VCaP (cell line): ENCODE data around the gene TPO.

Source experiments
- H3K27ac ChIP-seq: fragments of 450-650 bp; 2 replicates; pipeline ENCODE4 v1.5.1; 2017
- CTCF ChIP-seq: fragments of 450-650 bp; conservative IDR thresholded peaks from 2 replicates; pipeline ENCODE4 v1.5.1; 2017; ENCODE audit warnings: mild to moderate bottlenecking, moderate library complexity

TPO gene

DNA sequence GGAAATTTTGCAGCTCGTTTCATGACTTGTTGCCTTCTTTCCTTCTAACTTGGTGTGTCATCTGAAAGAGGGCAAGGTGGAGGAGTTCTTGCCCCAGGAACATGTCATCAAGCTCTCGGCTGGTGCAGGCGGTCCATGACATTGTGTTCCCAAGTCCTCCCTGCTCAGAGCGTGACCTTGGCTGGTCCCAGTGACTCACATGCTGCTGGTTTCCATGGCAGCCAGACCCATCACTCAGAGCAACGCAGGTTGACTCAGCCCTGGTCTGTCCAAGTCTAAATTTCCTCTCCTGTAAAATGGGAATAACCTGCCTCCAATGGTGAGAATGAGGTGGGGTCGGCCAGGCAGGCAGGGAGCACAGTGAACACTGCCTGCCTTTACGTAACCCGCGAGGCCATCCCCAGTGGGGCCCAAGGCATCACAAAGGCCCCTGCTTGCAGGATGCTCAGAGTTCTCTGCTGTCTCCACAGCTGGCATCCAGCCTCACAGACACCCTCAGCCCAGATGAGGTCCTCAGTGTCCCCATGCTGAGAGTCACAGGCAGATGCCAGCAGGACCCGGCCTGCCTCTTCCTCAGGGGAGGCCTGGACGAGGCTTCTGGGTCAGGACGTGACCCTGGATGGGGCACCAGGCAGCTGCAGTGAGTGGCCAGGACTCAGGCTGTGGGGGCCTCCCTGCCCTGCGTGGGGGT is 143.7 kb downstream of the TPO start:
- TF ChIP-seq CTCF, result no peak
- no peak overlapping the region for H3K27ac ChIP-seq

DNA sequence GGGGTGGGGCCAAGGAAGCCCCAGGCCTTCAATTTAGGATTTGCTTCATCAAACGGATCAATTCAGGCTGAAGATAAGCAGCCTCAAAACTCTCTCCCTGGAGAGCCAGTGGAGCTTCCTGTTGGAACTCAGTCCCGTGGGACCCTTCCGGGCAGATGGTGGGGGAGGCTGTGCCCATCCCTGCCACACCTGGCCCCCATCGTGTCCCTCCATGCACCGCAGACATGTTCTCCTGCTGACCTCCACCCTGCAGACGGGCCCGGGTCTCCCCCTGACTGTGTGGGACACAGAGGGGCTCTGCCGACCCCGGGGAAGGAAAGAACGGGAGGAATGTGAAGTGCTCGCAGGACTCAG is 144.2 kb downstream of the TPO start:
- no peak for TF ChIP-seq CTCF

DNA sequence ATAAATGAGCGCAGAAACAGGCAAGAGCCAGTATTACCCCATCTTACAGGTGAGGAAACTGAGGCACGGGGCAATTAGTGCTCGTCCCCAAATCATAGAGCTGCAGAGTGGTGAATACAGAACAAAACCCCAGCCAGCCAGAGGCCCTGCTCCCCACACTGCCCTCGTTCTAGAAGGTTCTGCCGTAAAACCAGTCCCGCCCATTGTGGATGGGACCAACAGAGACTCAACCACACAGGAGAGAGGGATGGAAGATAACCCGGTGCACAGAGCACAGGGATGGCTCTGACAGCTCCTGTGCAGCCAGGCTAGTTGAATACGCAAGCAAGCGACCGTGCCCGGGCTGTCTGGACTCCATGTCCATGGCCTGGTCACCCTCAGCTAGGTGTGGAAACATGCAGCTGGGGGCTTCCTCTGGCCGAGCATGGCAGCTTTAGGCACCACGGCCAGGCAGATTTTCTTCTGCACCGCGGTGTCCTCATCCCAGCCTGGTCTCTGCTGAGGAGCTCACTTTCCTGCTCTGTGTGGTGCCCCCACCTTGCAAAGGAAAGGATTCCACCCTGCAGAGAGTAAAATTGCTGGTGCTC is 146.4 kb downstream of the TPO start:
- H3K27ac ChIP-seq, result no peak overlapping the region
- TF ChIP-seq CTCF, result no peak

More for the DNA sequence above, 144.2 kb downstream of the TPO start:
- H3K27ac ChIP-seq, result no peak overlapping the region

GRCh38 chr2:1561259-1561658 is 148.0 kb downstream of the TPO start:
- no peak for TF ChIP-seq CTCF
- H3K27ac ChIP-seq, result no peak overlapping the region

- no peak overlapping the region for H3K27ac ChIP-seq
- TF ChIP-seq CTCF, result no peak
Measured at GRCh38 chr2:1561811-1562421, 148.7 kb downstream of the TPO start.

GRCh38 chr2:1563084-1563857 is 150.0 kb downstream of the TPO start:
- TF ChIP-seq CTCF, result no peak
- H3K27ac ChIP-seq, result no peak overlapping the region
